HEK293 (cell line): ENCODE measurements around the gene TCF7.

ENCODE experiments used
- BCL11A ChIP-seq: fragments of 450-650 bp; formaldehyde crosslinking; IDR thresholded peaks from 2 replicates; pipeline ENCODE4 v1.5.1; 2016; ENCODE audit warnings: low read depth, missing biosample characterization, missing genetic modification characterization
- BCL11B ChIP-seq: fragments of 450-650 bp; formaldehyde crosslinking; IDR thresholded peaks from 2 replicates; pipeline ENCODE4 v1.5.1; 2016; ENCODE audit warnings: low read depth, missing biosample characterization, missing genetic modification characterization
- ZNF121 ChIP-seq: fragments of 450-650 bp; formaldehyde crosslinking; IDR thresholded peaks from 2 replicates; pipeline ENCODE4 v1.5.1; 2016; ENCODE audit warnings: missing biosample characterization, missing genetic modification characterization
- ZNF23 ChIP-seq: fragments of 450-650 bp; formaldehyde crosslinking; IDR thresholded peaks from 2 replicates; pipeline ENCODE4 v1.5.1; 2016; ENCODE audit warnings: missing biosample characterization, missing genetic modification characterization, borderline replicate concordance
- ZNF76 ChIP-seq: fragments of 450-650 bp; formaldehyde crosslinking; IDR thresholded peaks from 2 replicates; pipeline ENCODE4; 2016; ENCODE audit warnings: low read depth, missing biosample characterization, missing genetic modification characterization, borderline replicate concordance
- TF ChIP-seq, protein P1 (sequence below): fragments of 450-650 bp; formaldehyde crosslinking; IDR thresholded peaks from 2 replicates; pipeline ENCODE4 v1.5.1; 2016; ENCODE audit warnings: missing biosample characterization, missing genetic modification characterization
- TF ChIP-seq, protein P2 (sequence below): fragments of 450-650 bp; formaldehyde crosslinking; IDR thresholded peaks from 2 replicates; pipeline ENCODE4 v1.5.1; 2016; ENCODE audit warnings: missing biosample characterization, missing genetic modification characterization
- TF ChIP-seq, protein P3 (sequence below): fragments of 450-650 bp; formaldehyde crosslinking; IDR thresholded peaks from 2 replicates; pipeline ENCODE4 v1.5.1; 2016; ENCODE audit warnings: missing biosample characterization, missing genetic modification characterization
- TF ChIP-seq, protein P4 (sequence below): fragments of 450-650 bp; formaldehyde crosslinking; IDR thresholded peaks from 2 replicates; pipeline ENCODE4 v1.5.1; 2016; ENCODE audit warnings: missing biosample characterization, missing genetic modification characterization, low read depth

DNA sequence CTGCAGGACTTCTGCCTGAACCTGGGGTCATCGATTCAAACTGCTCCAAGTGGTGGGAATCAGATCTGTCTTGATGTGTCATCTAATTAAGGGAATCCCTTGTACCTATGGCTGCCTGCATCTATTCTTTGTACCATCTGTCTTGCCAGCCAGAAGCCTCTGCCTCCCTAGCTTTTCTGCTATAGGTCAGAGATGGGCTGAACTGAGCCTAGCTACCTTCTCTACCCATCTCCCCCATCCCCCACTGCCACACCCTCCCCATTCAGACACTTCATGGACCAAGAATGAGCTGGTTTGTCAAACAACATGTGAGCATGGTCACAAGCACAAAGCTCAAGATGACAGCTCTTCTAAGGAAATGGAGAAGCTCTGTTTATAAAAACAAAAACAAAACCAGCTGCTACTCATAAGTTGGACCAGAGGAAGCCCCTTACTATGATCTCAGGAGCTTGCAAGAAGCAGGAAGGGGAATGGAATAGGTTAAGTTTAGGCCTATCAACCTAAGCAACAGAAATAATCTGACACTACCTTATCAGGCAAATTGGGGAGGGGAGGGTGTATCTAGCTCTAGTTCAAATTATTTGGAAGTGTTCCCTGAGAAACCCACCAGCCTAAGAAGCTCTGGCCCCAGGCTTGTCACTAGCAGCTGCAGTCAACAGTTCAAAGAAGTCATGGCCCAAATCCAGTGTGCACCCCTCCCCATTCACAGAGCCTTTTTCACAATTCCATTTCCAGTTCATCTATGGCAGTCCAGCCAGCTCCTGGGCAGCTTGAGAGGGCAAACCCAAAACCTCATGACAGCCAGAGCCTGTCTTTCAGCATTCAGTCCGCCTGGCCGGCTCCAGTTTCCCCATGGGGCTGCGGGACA lies 32.4 kb downstream of the TCF7 start:
- TF ChIP-seq, protein P1, sequence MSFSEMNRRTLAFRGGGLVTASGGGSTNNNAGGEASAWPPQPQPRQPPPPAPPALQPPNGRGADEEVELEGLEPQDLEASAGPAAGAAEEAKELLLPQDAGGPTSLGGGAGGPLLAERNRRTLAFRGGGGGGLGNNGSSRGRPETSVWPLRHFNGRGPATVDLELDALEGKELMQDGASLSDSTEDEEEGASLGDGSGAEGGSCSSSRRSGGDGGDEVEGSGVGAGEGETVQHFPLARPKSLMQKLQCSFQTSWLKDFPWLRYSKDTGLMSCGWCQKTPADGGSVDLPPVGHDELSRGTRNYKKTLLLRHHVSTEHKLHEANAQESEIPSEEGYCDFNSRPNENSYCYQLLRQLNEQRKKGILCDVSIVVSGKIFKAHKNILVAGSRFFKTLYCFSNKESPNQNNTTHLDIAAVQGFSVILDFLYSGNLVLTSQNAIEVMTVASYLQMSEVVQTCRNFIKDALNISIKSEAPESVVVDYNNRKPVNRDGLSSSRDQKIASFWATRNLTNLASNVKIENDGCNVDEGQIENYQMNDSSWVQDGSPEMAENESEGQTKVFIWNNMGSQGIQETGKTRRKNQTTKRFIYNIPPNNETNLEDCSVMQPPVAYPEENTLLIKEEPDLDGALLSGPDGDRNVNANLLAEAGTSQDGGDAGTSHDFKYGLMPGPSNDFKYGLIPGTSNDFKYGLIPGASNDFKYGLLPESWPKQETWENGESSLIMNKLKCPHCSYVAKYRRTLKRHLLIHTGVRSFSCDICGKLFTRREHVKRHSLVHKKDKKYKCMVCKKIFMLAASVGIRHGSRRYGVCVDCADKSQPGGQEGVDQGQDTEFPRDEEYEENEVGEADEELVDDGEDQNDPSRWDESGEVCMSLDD (tag by site-specific recombination): no peak
- no peak for TF ChIP-seq ZNF23 (tag by site-specific recombination)
- no peak for TF ChIP-seq ZNF76 (tag by site-specific recombination)
- TF ChIP-seq, protein P2, sequence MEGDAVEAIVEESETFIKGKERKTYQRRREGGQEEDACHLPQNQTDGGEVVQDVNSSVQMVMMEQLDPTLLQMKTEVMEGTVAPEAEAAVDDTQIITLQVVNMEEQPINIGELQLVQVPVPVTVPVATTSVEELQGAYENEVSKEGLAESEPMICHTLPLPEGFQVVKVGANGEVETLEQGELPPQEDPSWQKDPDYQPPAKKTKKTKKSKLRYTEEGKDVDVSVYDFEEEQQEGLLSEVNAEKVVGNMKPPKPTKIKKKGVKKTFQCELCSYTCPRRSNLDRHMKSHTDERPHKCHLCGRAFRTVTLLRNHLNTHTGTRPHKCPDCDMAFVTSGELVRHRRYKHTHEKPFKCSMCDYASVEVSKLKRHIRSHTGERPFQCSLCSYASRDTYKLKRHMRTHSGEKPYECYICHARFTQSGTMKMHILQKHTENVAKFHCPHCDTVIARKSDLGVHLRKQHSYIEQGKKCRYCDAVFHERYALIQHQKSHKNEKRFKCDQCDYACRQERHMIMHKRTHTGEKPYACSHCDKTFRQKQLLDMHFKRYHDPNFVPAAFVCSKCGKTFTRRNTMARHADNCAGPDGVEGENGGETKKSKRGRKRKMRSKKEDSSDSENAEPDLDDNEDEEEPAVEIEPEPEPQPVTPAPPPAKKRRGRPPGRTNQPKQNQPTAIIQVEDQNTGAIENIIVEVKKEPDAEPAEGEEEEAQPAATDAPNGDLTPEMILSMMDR (tag by site-specific recombination): no peak
- TF ChIP-seq, protein P3, sequence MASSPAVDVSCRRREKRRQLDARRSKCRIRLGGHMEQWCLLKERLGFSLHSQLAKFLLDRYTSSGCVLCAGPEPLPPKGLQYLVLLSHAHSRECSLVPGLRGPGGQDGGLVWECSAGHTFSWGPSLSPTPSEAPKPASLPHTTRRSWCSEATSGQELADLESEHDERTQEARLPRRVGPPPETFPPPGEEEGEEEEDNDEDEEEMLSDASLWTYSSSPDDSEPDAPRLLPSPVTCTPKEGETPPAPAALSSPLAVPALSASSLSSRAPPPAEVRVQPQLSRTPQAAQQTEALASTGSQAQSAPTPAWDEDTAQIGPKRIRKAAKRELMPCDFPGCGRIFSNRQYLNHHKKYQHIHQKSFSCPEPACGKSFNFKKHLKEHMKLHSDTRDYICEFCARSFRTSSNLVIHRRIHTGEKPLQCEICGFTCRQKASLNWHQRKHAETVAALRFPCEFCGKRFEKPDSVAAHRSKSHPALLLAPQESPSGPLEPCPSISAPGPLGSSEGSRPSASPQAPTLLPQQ (tag by site-specific recombination): no peak
- TF ChIP-seq ZNF121: no peak
- no peak for TF ChIP-seq BCL11A (tag by site-specific recombination)
- TF ChIP-seq, protein P4, sequence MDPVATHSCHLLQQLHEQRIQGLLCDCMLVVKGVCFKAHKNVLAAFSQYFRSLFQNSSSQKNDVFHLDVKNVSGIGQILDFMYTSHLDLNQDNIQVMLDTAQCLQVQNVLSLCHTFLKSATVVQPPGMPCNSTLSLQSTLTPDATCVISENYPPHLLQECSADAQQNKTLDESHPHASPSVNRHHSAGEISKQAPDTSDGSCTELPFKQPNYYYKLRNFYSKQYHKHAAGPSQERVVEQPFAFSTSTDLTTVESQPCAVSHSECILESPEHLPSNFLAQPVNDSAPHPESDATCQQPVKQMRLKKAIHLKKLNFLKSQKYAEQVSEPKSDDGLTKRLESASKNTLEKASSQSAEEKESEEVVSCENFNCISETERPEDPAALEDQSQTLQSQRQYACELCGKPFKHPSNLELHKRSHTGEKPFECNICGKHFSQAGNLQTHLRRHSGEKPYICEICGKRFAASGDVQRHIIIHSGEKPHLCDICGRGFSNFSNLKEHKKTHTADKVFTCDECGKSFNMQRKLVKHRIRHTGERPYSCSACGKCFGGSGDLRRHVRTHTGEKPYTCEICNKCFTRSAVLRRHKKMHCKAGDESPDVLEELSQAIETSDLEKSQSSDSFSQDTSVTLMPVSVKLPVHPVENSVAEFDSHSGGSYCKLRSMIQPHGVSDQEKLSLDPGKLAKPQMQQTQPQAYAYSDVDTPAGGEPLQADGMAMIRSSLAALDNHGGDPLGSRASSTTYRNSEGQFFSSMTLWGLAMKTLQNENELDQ (tag by site-specific recombination): no peak
- TF ChIP-seq BCL11B (tag by site-specific recombination): no peak
